ENCODE data around the gene SRRM3.

GRCh38 chr7:76206633-76207032 lies 4.9 kb downstream of the SRRM3 start:
- TF ChIP-seq CTCF (IDR thresholded peaks at IDR 0.05; ENCODE audit: low read depth, low read length) = no peak
- no peak for TF ChIP-seq POLR2A (IDR thresholded peaks at IDR 0.05; ENCODE audit: extremely low read depth, insufficient read length)
- no peak for TF ChIP-seq MAX (IDR thresholded peaks at IDR 0.05; ENCODE audit: low read depth, low read length)
- no peak for TF ChIP-seq MYC (IDR thresholded peaks at IDR 0.05; ENCODE audit: low read depth, low read length)

All from NB4 (cell line).